Esophagus squamous epithelium (tissue), 4 donors: ENCODE results near the gene KRTAP10-8.

Experiments
- CTCF ChIP-seq, 6 experiments: fragments of 450-650 bp in 4 of 6; fragments of 200-600 bp in 2 of 6; sonication (generic) in 2 of 6; IDR thresholded peaks; one replicate each; pipeline ENCODE4 v1.5.1; 2016 to 2019; ENCODE audit warnings: antibody characterized with exemption in 6 of 6, mild to moderate bottlenecking in 4 of 6, moderate library complexity in 4 of 6
- POLR2A ChIP-seq, 4 donors: fragments of 450-650 bp; IDR thresholded peaks; one replicate each; pipeline ENCODE4 v1.6.1; 2017; ENCODE audit warnings: antibody characterized with exemption in 4 of 4, mild to moderate bottlenecking in 4 of 4, moderate library complexity in 3 of 4

- TF ChIP-seq CTCF (IDR thresholded peaks at IDR 0.05) (no peak), POLR2A (IDR thresholded peaks at IDR 0.05) (no peak)
These were observed 9.4 kb upstream of the KRTAP10-8 start for GRCh38 chr21:44602463-44602850.
